Measurements from ENCODE around the gene ATP11A.

DNA sequence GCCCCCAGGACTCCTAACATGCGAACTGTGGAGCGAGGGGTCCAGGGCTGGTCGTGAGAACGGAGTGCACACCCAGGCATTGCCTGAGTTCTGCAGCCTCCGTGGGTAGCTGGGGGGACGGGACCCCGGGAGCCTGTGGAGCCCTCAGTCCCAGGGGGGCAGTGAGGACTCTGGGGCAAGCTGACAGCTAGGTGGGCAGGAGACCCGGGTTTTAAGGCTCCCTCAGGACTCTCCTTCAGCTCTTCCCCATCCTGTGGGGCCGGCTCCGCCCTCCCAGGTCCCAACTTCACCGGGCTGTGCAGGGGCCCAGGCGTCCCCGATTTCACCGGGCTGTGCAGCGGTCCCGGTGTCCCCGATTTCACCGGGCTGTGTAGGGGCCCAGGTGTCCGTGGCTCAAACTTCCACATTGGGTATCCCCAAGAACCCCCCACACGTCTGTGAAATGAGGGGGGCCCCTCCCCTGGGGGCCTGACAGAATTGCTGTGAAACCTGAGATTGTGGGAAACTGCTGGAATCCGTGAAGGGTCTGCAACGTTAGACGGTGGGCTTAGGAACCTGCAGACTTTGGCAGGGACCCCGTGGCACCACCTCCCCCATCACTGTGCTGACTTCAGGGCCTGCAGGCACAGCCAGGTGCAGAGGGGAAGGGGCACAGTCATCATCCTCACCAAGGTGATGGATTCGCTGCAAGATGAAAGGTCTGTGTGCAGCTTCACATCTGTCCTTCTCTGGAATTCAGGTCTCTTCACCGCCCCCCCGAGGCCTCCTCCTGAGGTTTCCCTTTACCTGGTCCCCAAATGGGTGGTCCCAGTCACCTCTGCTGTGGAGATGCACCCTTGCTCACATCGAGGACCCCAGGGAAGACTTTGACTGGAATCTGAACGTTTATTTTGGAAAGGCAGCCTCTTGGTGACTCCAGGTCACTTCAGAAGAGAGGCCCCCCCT is 206.0 kb downstream of the ATP11A start:
- TF ChIP-seq, protein P1, sequence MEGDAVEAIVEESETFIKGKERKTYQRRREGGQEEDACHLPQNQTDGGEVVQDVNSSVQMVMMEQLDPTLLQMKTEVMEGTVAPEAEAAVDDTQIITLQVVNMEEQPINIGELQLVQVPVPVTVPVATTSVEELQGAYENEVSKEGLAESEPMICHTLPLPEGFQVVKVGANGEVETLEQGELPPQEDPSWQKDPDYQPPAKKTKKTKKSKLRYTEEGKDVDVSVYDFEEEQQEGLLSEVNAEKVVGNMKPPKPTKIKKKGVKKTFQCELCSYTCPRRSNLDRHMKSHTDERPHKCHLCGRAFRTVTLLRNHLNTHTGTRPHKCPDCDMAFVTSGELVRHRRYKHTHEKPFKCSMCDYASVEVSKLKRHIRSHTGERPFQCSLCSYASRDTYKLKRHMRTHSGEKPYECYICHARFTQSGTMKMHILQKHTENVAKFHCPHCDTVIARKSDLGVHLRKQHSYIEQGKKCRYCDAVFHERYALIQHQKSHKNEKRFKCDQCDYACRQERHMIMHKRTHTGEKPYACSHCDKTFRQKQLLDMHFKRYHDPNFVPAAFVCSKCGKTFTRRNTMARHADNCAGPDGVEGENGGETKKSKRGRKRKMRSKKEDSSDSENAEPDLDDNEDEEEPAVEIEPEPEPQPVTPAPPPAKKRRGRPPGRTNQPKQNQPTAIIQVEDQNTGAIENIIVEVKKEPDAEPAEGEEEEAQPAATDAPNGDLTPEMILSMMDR (IDR thresholded peaks at IDR 0.05 in 8 of 11, conservative IDR thresholded peaks at IDR 0.05 in 3 of 11): no peak
- TF ChIP-seq POLR2A (IDR thresholded peaks at IDR 0.05): no peak
